ENCODE data around the gene RAPGEF1.
A peak's percentile ranks its signal among the peaks of the same experiment; 100 is the strongest.
"Not testable (repeated sequence)": the region's sequence is repeated elsewhere in the genome, so short reads cannot be mapped to it uniquely, and the experiment has no call there.

The RAPGEF1 gene

DNA sequence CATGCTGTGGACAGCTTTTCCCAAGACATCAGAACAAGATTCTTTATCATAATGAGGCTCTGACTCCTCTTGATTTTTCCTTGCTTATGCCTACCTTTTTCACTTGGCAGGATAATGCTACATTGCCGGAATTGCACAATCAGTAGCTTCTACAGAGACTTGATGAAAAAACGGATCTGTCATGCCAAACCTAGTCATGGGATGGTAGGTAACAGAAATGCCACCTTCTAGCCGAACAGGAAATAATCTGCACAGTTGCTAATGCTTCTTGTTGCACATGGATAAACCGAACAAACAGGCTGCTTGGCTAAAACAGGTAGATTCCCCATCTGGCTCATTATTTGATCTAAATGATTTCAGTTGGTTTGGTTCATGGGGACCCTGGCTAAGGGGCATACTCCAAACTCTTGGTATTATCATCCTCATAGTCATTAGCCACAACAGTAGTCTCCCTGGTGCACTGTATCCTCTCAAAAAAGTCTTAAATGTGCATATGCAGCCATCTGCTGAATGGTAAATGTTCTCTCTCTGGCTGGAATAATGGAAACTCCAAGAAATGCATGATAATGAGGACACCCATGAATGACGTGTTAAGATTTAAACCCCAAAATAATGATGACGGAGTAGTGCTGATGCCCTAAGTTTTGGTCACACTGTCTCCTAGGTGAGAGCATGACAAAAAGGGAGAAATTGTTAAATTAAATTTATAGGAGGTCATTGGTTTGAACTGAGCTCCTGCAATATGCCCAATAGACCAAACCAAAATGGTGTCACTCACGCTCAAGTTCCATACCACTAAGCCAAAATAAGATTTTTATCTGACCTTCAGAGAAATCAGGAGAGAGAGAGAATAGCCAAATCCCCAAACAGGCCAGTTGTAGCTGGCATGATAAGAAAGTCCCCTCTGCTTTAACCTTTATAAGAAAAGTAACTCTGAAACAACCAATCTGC is 47.0 kb downstream of the RAPGEF1 start:
- no peak for DNase-seq (ENCODE audit: low read depth in 1 of 2, low spot score in 1 of 2)

- DNase-seq (ENCODE audit: low read depth in 1 of 2, low spot score in 1 of 2) = no peak
Measured at GRCh38 chr9:131691969-131692611, 47.8 kb downstream of the RAPGEF1 start.

DNA sequence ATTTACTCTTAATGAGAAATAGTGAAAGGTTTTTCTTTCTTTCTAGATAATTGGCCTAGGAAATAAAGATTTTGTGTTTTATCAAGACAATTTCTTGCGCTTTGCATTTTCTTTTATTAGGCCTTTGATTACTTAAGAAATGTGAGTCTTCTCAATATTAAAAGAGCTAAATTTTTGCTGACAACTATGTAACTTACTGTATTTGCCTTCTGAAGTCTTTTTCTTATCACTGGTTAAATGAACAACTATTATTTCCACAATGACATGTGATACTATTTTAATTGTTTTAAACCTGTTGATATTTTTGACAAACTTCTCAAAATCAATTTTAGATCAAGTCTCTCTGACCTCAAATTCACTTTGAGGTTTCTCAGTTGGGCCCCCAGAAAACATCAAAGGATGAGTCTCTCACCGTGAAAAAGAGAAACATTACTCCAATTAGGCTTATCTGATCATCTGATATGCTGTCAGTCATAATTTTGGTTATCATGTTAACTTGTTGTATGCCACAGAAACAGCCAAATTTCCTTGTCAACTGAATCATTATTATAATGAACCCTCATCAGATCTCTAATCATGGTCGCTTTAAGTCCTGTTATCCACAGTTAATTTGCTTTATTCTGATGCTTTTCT is 48.8 kb downstream of the RAPGEF1 start:
- DNase-seq (ENCODE audit: low read depth in 1 of 2, low spot score in 1 of 2) = no peak

DNA sequence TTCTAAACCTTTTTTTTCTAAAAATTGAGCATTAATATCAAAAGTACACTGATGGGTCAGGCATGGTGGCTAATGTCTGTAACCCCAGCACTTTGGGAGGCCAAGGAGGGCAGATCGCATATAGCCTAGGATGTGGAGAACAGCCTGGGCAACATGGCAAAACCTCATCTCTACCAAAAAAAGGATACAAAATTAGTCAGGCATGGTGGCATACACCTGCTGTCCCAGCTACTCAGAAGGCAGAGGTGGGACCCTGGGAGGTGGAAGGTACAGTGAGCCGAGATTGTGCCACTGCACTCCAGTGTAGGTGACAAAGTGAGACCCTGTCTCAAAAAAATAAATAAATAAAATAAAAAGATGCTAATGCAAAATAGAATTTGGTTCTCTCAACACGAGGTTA is 49.4 kb downstream of the RAPGEF1 start:
- no peak for DNase-seq (ENCODE audit: low read depth in 1 of 2, low spot score in 1 of 2)

GRCh38 chr9:131688377-131688776 is 51.5 kb downstream of the RAPGEF1 start:
- DNase-seq (ENCODE audit: low read depth in 1 of 2, low spot score in 1 of 2) = no peak

DNA sequence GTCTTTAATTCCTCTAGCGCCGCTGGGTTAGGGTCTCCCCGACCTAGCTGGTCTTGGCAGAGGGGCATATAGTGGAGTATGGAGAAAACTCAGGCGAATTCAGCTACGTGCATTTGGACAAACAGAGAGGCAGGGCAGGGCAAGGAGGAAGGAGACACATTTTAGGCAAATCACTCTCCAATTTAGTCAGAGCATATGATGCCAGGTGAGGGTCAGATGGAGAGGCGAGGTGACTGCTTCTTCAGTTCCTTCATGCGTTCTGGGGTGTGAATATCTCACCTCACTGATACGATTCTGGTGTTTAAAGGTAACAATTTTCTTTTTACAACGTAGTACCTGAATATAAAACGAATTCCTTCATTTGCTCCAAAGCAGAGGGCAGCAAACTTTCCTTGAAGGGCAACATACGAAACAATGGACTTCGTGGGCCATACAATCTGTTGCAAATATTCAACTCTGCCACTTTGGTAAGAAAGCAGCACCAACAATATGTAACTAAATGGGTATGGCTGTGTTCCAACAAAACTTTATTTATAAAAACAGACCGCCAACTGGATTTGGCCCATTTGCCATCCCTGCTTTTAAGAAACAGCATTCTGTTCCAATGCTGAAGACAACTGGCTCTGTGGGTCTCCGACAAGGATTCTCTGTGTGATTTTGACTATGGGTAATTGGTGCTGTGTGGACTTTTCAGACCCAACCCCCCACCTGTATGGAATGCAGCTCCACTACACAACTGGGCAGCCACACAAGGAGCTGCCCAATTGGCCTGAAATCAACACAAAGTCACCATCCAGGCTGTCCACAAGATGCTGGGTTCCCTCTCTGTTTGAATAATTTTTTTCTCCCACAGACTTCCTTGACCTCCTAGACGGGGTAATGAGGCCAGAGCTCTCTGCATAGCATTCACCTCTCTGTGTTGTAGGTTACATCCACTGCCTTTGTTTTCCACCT is 53.8 kb downstream of the RAPGEF1 start:
- DNase-seq (ENCODE audit: low read depth in 1 of 2, low spot score in 1 of 2) = no peak

DNA sequence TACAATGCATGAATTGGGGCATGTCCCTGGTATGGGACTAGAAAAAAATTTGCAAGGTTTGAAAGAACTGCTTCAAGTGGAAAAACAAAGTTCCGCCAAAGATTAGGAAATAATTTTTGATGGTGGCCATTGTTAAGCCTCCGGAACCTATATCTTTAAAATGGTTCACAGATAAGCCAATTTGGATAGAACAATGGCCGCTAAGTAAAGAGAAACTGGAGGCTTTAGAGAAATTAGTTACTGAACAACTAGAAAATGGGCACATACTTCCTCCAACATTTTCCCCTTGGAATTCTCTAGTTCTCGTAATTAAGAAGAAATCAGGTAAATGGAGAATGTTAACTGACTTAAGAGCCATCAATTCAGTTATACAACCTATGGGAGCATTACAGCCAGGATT is 56.8 kb downstream of the RAPGEF1 start:
- DNase-seq (ENCODE audit: low read depth in 1 of 2, low spot score in 1 of 2) = not testable (repeated sequence)

- no peak for DNase-seq (ENCODE audit: low read depth in 1 of 2, low spot score in 1 of 2)
Measured at GRCh38 chr9:131682261-131682660, 57.6 kb downstream of the RAPGEF1 start.

DNA sequence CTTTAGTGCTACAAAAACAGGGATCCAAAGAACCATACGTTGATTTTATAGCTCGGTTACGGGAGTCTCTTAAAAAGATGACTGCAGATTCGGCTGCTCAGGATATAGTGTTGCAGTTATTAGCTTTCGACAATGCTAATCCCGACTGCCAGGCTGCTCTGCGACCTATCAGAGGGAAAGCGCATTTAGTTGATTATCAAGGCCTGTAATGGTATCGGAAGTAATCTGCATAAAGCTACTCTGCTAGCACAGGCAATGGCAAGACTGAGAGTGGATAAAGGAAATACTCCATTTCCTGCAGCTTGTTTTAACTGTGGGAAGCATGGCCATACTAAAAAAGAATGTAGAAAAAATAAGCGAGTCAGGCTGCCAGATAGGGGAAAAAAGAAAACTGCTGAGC is 58.0 kb downstream of the RAPGEF1 start:
- DNase-seq (ENCODE audit: low read depth in 1 of 2, low spot score in 1 of 2) = not testable (repeated sequence)

DNA sequence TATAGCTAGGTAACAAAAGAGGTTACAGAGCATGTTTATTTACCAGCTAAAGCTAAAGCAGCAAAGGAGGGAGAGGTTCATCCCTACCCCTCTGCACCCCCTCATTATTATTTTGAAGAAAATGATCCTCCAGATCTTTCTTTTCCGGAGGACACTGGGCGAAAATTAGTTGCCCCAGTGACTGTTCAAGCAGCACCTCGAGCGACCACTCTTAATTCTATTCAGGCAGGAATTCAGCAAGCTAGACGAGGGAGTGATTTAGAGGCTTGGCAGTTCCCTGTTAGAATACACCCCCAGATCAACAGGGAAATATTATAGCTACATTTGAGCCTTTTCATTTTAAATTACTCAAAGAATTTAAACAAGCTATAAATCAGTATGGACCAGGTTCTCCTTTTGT is 58.8 kb downstream of the RAPGEF1 start:
- DNase-seq (ENCODE audit: low read depth in 1 of 2, low spot score in 1 of 2) = not testable (repeated sequence)

DNA sequence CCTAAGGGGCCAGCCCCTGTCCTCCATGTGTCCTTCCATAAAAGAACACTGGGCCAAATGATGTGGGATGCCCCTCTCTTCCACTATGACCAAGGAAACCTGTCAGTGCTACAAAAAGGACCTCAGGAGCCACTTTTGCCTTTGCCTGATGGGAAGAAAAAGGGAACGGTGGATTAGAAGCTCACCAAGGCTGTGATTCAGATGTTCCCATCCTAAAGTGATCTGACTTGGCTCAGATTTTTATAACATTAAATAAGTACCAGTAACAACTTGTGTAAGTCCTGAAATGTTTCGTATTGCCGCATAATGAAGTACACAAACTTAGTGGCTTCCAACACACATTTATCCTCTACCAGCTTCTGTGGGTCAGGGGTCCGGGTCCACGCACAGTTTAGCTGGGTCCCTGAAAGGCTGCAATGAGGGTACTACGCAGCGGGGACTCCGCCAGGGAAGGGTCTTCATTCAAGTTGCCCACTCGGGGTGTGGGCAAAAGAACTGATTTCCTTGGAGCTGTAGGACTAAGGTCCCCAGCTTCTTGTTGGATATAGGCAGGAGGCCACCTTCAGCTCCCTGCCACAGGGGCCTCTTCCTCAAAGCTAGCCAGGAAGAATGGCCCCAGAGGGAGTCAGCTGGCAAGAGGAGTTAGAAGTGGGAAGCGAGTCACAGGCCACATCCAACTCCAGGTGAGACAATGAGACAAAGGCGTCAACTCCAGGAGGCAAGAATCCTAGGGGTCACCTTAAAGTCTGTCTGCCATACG is 60.4 kb downstream of the RAPGEF1 start:
- no peak for DNase-seq (ENCODE audit: low read depth in 1 of 2, low spot score in 1 of 2)

GRCh38 chr9:131678499-131679111 is 61.3 kb downstream of the RAPGEF1 start:
- DNase-seq (ENCODE audit: low read depth in 1 of 2, low spot score in 1 of 2) = peak; percentile 45 to 84

DNA sequence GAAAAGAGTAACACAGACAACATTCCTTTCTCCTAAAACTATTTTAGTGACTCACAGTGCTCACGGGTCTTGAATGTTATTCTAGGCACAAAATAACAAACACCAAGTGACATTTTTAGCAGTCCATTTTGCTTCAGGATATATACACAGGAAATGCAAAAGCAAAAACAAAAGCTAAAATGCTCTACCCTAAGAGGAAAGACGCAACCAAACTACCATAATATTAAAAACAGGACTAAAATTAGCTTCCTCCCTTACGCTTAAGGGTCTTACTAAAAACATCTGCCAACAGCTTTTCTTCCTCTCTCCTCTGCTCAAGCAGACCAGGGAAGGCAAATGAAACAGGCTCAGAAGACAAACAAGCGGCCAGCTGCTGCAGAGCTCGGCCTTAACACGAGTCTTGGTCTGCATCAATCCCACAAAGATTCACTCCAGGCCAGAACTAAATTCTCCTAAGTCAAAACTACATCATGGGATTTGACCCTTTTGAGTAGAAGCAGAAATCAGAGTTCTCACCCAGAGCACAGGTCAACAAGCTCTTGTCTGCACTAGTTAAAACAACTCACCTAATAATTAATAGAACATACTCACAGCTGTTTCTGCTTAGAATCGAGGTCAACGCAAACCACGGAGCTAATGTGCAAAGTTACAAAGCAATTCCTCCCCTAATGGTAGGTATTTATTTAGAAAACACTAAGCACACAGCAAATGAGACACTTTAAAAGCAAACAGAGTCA is 62.3 kb downstream of the RAPGEF1 start:
- DNase-seq (ENCODE audit: low read depth in 1 of 2, low spot score in 1 of 2) = no peak

GRCh38 chr9:131677049-131677443 is 62.8 kb downstream of the RAPGEF1 start:
- DNase-seq (ENCODE audit: low read depth in 1 of 2, low spot score in 1 of 2) = no peak

- DNase-seq (ENCODE audit: low read depth in 1 of 2, low spot score in 1 of 2) = no peak
Measured at GRCh38 chr9:131676431-131676972, 63.4 kb downstream of the RAPGEF1 start.

- no peak for DNase-seq (ENCODE audit: low read depth in 1 of 2, low spot score in 1 of 2)
Measured at GRCh38 chr9:131675437-131676022, 64.3 kb downstream of the RAPGEF1 start.

DNA sequence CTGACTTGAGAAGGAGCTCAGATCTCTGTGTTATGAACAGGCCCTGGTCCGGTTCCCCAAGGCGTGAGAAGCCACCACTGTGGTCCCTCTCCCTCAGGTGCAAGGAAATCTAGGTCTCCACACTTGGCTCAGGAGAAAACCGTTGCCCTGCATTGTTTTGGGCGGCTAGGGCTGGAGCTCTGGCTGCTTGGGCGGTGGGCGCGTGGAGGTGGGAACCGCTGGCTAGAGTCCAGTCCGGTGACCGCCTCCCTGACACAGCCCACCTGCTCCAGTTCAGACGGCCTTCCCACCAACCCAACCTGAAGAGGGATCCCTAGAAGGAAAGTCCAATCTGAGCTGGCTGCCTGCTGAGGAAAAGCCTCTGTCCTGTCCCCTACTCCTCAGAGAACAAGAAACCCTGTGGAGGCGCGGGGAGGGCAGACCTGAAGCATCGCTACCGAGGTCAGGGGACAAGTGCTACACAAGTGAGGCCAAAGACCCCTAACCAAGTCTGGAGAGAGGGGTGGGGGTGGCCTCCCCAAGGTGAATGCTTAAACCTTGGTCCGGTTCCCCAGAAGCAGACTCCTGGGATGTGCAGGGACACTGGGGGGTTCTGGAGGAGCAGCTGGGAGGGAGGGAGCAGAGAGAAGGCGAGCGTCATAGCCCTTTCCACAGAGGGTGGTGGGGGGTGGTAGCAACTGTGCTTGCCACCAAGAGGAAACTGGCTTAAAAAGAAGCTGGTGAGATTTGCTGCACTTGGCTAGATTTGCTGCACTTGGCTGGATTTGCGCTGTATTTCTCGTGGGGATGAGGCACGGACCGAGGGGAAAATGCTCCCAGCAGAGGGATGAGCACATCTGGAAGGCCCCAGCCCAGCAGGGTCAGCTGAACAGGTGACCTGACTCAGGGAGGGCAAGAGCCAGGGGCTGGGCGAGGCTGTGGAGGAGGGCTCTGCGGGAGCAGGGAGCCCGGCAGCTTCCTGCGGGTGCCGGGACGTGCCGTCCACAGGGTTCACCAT is 65.2 kb downstream of the RAPGEF1 start:
- DNase-seq (ENCODE audit: low read depth in 1 of 2, low spot score in 1 of 2) = no peak

Data from activated CD4-positive, alpha-beta T cell treated with anti-CD3 and anti-CD28 coated beads, Interleukin-2, amount 50 U/mL, for 24 hours (primary cell).